GM18505 (cell line): Measurements from ENCODE around the gene MLLT10.
"Not testable (repeated sequence)": the region's sequence is repeated elsewhere in the genome, so short reads cannot be mapped to it uniquely, and the experiment has no call there.

ENCODE experiments used
- ATAC-seq: cut with Tn5 transposase; IDR thresholded peaks from one replicate; pipeline ENCODE4 v1.9.1; 2021; ENCODE audit not compliant: unreplicated experiment
- POLR2A ChIP-seq: IDR thresholded peaks from 4 replicates; pipeline ENCODE4 v1.6.1; 2011; ENCODE audit warnings: borderline replicate concordance; ENCODE audit not compliant: insufficient read depth, insufficient read length; ENCODE audit errors: extremely low read depth

Gene MLLT10

DNA sequence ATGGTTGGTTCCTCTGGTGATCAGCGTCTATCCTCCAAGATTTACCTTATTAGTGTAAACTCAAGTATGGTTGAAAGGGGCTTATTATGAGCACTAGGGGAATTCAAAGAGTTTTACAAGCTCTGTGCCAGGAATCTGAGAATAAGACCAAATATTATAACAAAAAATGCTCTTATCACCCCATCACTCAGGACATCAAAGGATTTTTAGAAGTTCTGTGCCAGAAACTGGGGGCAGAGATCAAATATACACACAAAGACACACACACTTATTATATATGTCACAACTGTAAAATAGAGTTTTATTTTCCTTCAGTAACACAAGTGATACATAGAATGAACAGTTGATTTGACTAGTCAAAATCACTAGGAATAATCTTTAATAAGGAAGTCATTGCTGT is 89.3 kb downstream of the MLLT10 start:
- TF ChIP-seq POLR2A: no peak
- no peak for ATAC-seq

DNA sequence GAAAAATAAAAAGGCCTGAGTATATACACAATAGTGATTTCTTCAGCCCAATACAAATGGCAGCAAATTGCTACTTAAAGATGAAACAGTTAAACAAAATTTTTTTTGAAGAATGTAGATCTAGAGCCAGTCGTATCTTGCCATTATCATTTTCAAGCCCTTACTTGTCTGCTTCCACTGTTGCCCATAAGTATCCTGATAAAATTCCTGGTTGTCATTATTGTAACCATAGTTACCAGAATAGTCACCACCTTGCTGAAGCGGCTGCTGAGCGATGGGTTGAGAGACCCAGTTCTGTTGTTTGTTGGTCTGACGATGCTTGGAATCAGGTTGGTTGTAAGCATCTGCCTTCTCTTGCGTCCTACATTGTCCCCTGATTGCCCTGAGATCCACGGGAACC is 90.4 kb downstream of the MLLT10 start:
- ATAC-seq: not testable (repeated sequence)

DNA sequence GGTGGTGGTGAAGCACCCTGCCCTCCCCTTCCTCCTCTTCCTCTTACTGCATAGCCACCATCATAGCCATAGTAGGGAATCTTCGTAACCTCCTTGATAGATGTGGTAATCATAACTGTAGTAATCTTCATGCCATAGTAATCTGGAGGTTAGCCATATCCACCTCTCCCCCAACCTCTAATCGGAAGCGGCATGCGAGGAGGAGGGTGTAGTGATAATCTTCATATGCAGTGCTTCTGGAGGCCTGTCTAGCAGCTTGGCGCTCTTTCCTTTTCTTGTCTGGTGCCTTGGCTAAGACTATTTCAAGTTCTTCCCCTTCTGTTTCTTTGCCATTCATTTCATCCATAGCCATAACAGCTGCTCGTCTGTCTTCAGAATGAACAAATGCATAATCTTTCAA is 90.9 kb downstream of the MLLT10 start:
- no peak for TF ChIP-seq POLR2A

GRCh38 chr10:21625623-21626229 is 91.7 kb downstream of the MLLT10 start:
- no peak for TF ChIP-seq POLR2A
- no peak for ATAC-seq

More for the DNA sequence above, 90.9 kb downstream of the MLLT10 start:
- no peak for ATAC-seq

GRCh38 chr10:21626457-21627161 is 92.6 kb downstream of the MLLT10 start:
- ATAC-seq: no peak
- TF ChIP-seq POLR2A: no peak

DNA sequence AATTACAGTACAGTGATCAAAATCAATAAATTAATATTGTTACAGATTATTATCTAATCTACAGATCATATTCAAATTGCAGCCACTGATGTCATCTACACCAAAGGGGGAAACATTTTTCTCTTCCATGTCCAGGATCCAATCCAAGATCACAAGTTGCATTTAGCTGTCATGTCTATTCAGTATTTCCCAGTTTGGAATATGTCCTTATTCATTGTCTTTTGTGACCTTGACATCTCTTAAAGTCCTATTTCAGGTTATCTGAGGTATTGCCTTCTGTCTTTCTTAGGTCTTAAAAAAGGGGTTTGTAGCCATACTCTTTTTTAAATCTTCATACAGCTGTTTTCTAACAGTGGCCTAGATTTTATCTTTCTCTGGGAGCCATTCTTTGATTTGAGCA is 93.3 kb downstream of the MLLT10 start:
- ATAC-seq: no peak
- TF ChIP-seq POLR2A: no peak

DNA sequence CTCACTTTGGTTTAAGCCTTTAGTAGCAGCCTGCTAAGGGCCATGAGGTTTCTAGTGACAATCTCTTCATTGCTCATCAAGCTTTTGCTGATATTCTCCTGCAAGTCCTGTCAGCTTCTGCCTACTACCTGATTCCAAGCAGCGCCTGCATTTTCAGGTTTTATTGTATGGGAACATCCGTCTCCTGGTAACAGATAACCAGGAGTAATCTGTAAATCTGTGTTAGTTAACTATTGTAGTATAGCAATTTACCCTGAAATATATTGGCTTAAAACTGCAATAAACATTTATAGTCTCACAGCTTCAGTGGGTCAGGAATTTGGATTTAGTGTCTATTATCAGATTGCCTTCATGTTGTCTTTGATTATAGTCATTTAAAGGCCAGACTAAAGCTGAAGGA is 94.0 kb downstream of the MLLT10 start:
- no peak for TF ChIP-seq POLR2A
- no peak for ATAC-seq

DNA sequence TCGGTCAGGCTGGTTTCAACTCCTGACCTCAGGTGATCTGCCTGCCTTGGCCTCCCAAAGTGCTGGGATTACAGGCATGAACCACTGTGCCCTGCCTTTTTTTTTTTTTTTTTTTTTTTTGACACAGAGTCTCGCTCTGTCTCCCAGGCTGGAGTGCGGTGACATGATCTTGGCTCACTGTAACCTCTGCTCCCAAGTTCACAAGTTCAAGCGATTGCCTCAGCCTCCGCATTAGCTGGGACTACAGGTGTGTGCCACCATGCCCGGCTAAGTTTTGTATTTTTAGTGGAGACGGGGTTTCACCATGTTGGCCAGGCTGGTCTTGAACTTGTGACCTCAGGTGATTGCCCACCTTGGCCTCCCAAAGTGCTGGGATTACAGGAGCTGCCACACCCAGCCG is 94.6 kb downstream of the MLLT10 start:
- not testable (repeated sequence) for ATAC-seq

DNA sequence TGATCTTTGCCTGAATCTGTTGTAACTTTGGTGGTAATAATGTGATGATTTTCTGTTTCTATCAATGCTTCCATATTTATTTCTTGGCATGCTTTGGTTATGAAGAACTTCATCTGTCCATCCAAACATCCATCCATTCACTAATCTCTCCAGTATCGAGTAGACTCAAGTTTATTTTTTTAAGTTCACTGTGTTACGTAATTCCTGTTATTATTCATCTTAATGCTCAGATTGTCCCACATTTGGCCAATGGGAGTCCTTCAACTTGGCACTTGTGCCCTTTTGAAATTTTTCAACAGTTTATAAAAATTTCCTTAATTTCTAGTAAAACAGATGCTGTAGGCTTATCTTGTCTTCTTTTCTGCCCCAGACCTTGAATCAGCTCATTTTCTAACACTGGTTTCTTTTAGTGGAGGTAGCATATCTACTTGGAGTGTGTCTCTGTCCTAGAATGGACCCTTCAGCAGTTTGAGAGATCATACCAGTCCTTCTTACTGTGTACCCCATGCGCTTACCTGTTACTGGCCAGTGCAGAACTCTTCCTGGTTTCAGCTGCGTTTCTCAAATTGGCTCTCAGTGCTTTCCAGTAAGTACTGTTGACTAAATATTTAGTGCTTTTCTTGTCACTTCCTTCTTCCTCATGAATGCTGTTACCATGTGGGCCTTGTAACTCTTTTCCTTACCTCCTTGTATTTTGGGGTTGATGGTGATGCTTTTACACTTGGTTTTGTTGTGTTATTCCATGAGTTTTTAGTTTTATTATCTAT is 100.8 kb downstream of the MLLT10 start:
- no peak for TF ChIP-seq POLR2A
- ATAC-seq: no peak

GRCh38 chr10:21637795-21638194 is 103.8 kb downstream of the MLLT10 start:
- no peak for TF ChIP-seq POLR2A
- no peak for ATAC-seq

DNA sequence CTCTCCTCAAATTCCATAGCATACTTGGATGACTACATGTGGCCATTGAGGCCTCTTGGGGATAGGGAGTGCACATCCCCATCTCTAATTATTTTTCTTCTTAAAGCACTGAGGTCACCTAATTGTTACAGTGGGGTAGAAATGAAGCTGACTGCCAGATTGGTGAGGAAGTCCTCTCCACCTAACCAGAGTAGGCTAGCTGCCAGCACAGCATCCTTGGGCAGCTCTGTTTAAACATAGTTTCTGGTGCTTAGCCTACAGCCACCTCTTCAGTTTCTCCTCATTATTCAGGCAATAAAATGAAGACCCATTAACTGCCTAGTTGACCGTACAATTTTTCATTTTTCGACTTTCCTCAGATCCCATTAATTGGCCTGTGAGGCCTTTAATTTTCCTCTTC is 104.6 kb downstream of the MLLT10 start:
- TF ChIP-seq POLR2A: no peak
- no peak for ATAC-seq

DNA sequence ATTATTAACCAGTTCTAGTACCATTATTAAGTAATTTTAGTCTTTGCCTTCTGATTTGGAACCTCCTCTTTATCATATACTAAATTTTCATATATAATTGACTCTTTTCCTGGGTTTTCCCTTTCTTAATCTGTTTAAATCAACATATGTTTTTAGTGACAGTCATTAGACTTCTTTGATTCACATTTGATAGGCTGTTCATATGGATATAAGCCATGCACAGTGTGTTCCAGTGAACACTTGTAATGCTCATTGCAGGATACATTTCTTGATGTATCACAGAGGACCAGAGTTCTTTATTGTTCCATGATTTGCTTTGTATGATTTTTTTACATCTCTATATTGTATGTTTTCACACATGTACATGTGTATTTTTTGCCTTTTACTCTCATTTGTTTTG is 114.0 kb downstream of the MLLT10 start:
- TF ChIP-seq POLR2A: no peak
- ATAC-seq: no peak

GRCh38 chr10:21649454-21649872 is 115.4 kb downstream of the MLLT10 start:
- ATAC-seq: no peak
- no peak for TF ChIP-seq POLR2A

DNA sequence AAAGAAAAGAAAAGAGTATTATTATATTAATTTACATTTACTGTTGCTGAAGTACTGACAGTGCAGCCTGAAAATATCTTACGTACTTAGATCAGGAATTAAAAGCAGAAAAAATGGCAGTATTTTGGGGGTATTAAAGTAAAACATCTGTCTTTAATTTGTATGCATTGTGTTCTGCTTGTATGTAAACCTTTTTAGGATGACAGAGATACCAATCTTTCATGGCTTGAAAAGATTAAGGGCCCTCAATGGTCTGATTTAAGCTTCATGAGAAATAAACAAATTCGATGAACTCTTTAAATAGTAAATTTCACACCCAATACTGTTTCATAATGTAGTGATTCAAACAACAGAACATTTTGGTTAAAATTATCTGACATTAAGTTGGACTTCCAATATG is 116.3 kb downstream of the MLLT10 start:
- TF ChIP-seq POLR2A: no peak
- ATAC-seq: no peak
